CD4-positive, CD25-positive, alpha-beta regulatory T cell (primary cell): ENCODE measurements around the gene CYB561D1. TPM values are rescaled to one million over a fixed set of nuclear protein-coding genes. Genes with fewer than 3 reads are reported as not detected.

ENCODE experiments used
- ATAC-seq, 2 donors: fragments of 150-1000 bp; cut with Tn5 transposase; one replicate each; pipeline ENCODE4 v1.10.0; 2021; ENCODE audit warnings: low read depth in 2 of 2, moderate number of reproducible peaks in 2 of 2, moderate library complexity in 1 of 2
- DNase-seq, 3 donors: peaks; one replicate each; pipeline versions ENCODE4 v3.0.0 to v3.0.0-alpha.2; 2012 to 2022; ENCODE audit warnings: mixed read lengths in 1 of 3
- H3K27ac ChIP-seq: one replicate; pipeline ENCODE4 v1.7.0; 2013; ENCODE audit warnings: mild to moderate bottlenecking, low read length; ENCODE audit not compliant: insufficient read depth, poor library complexity, severe bottlenecking
- H3K27me3 ChIP-seq: one replicate; pipeline ENCODE4 v1.7.0; 2013; ENCODE audit warnings: low read length; ENCODE audit not compliant: control insufficient read depth, insufficient read depth
- H3K36me3 ChIP-seq: one replicate; pipeline ENCODE4 v1.7.0; 2013; ENCODE audit warnings: mild to moderate bottlenecking, low read length, moderate library complexity; ENCODE audit not compliant: control insufficient read depth, insufficient read depth
- H3K4me1 ChIP-seq: 2 replicates; pipeline ENCODE4 v1.7.0; 2013; ENCODE audit warnings: mild to moderate bottlenecking, low read length; ENCODE audit not compliant: insufficient read depth, control insufficient read depth, poor library complexity, severe bottlenecking
- H3K4me3 ChIP-seq: one replicate; pipeline ENCODE4 v1.7.0; 2013; ENCODE audit warnings: low read depth, mild to moderate bottlenecking, low read length, moderate library complexity
- H3K9me3 ChIP-seq, 2 experiments: 1 replicate in 1 of 2; 2 replicates in 1 of 2; pipeline ENCODE4 v1.7.0; 2013; ENCODE audit warnings: low read length in 2 of 2, mild to moderate bottlenecking in 1 of 2, moderate library complexity in 1 of 2; ENCODE audit not compliant: control insufficient read depth in 2 of 2
- H3K27ac Mint-ChIP-seq, 3 donors: one replicate each; pipeline ENCODE4 v1.8.0; 2020 to 2022; ENCODE audit warnings: mild to moderate bottlenecking in 3 of 3, mixed read lengths in 3 of 3, moderate library complexity in 2 of 3
- H3K27me3 Mint-ChIP-seq: one replicate; pipeline ENCODE4 v1.8.0; 2022; ENCODE audit warnings: mild to moderate bottlenecking, mixed read lengths
- H3K36me3 Mint-ChIP-seq: one replicate; pipeline ENCODE4 v1.8.0; 2020; ENCODE audit warnings: mixed read lengths
- H3K4me1 Mint-ChIP-seq, 4 donors: one replicate each; pipeline ENCODE4 v1.8.0; 2020 to 2022; ENCODE audit warnings: mixed read lengths in 4 of 4, mild to moderate bottlenecking in 1 of 4
- H3K4me3 Mint-ChIP-seq, 4 donors: one replicate each; pipeline ENCODE4 v1.8.0; 2020 to 2022; ENCODE audit warnings: mild to moderate bottlenecking in 4 of 4, mixed read lengths in 4 of 4, moderate library complexity in 3 of 4
- H3K9me3 Mint-ChIP-seq, 7 donors: one replicate each; pipeline ENCODE4 v1.8.0; 2020 to 2022; ENCODE audit warnings: mixed read lengths in 7 of 7, mild to moderate bottlenecking in 3 of 7, moderate library complexity in 2 of 7
- polyA plus RNA-seq, 4 donors: library from polyadenylated mRNA; unstranded; fragments of 300-500 nt; fragmentation: Illumina TruSeq; gene quantifications; one replicate each; pipeline ENCODE4 v1.2.3, GENCODE V29; 2021
- total RNA-seq: library from RNA; stranded (reverse); gene quantifications from one replicate; pipeline ENCODE4 v1.2.3, GENCODE V29; 2022

Gene CYB561D1
- total and polyA plus RNA-seq, 5 donors from 2014 or later = 11.5 to 30.7 (median 20.3) TPM

- no peak overlapping the region for H3K4me3 ChIP-seq
- ATAC-seq = no peak
- DNase-seq = no peak
- no peak overlapping the region for H3K27ac ChIP-seq
- peaks cover 0 to 2% (median 0%) of the 10 kb centered on the region in 7 donors for H3K9me3 Mint-ChIP-seq
- peaks cover 27% of the 10 kb centered on the region for H3K27me3 ChIP-seq
- H3K4me1 Mint-ChIP-seq = peaks cover 0 to 8% (median 4%) of the 10 kb centered on the region in 4 donors
- no peaks in the 10 kb centered on the region for H3K36me3 ChIP-seq
- no peaks in the 10 kb centered on the region for H3K4me1 ChIP-seq
- H3K9me3 ChIP-seq = no peaks in the 10 kb centered on the region
- H3K4me3 Mint-ChIP-seq = no peak overlapping the region
- H3K27me3 Mint-ChIP-seq = peaks cover 65% of the 10 kb centered on the region
- H3K27ac Mint-ChIP-seq = no peak overlapping the region
- H3K36me3 Mint-ChIP-seq = no peaks in the 10 kb centered on the region
Observed at GRCh38 chr1:109474697-109475096, 19.2 kb upstream of the CYB561D1 start.

DNA sequence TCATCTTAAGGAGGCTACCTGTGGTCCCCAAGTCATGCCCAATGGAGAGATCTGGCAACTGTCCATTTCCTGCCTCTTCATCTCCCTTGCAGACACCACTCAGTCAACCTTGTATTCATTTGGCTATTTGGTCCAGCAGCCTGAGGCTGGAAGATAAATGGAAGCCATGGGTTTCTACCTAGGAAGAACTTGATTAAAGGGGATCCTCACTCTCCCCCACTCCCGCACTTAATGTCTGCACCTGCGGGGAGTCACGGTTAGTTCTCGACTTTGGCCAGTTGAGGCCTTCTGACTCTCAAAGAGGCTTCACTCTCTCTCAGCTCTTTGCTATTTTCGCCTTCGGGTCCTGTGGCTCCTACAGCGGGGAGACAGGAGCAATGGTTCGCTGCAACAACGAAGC lies 18.6 kb upstream of the CYB561D1 start:
- H3K9me3 ChIP-seq = no peaks in the 10 kb centered on the region
- H3K27ac ChIP-seq = no peak overlapping the region
- no peak for ATAC-seq
- no peaks in the 10 kb centered on the region for H3K36me3 Mint-ChIP-seq
- no peaks in the 10 kb centered on the region for H3K4me1 ChIP-seq
- no peak overlapping the region for H3K4me3 Mint-ChIP-seq
- H3K4me3 ChIP-seq = no peak overlapping the region
- no peak for DNase-seq
- peaks cover 0 to 2% (median 0%) of the 10 kb centered on the region in 7 donors for H3K9me3 Mint-ChIP-seq
- no peaks in the 10 kb centered on the region for H3K36me3 ChIP-seq
- H3K27ac Mint-ChIP-seq = no peak overlapping the region
- H3K4me1 Mint-ChIP-seq = peaks cover 0 to 8% (median 4%) of the 10 kb centered on the region in 4 donors
- peaks cover 21% of the 10 kb centered on the region for H3K27me3 ChIP-seq
- H3K27me3 Mint-ChIP-seq = peaks cover 59% of the 10 kb centered on the region

- Mint-ChIP-seq H3K36me3 (no peaks in the 10 kb centered on the region), H3K4me1 (peaks cover 0 to 8% (median 4%) of the 10 kb centered on the region in 4 donors), H3K27me3 (peaks cover 47% of the 10 kb centered on the region), H3K27ac (no peak overlapping the region), H3K4me3 (no peak overlapping the region), H3K9me3 (peaks cover 0 to 2% (median 0%) of the 10 kb centered on the region in 7 donors)
- no peak for DNase-seq
- ATAC-seq = no peak
- Histone ChIP-seq H3K36me3 (no peaks in the 10 kb centered on the region), H3K27me3 (peaks cover 10% of the 10 kb centered on the region), H3K27ac (no peak overlapping the region), H3K4me1 (no peaks in the 10 kb centered on the region), H3K4me3 (no peak overlapping the region), H3K9me3 (no peaks in the 10 kb centered on the region)
Observed at GRCh38 chr1:109476825-109477224, 17.1 kb upstream of the CYB561D1 start.

- Histone ChIP-seq H3K27me3 (peaks cover 9% of the 10 kb centered on the region), H3K27ac (no peak overlapping the region), H3K4me3 (no peak overlapping the region), H3K36me3 (no peaks in the 10 kb centered on the region), H3K4me1 (peaks cover 1% of the 10 kb centered on the region), H3K9me3 (no peaks in the 10 kb centered on the region)
- no peak for DNase-seq
- H3K36me3 Mint-ChIP-seq = no peaks in the 10 kb centered on the region
- H3K27ac Mint-ChIP-seq = no peak overlapping the region
- no peak for ATAC-seq
- H3K4me3 Mint-ChIP-seq = no peak overlapping the region
- peaks cover 37% of the 10 kb centered on the region for H3K27me3 Mint-ChIP-seq
- H3K9me3 Mint-ChIP-seq = peaks cover 0 to 2% (median 0%) of the 10 kb centered on the region in 7 donors
- peaks cover 0 to 14% (median 11%) of the 10 kb centered on the region in 4 donors for H3K4me1 Mint-ChIP-seq
Observed at GRCh38 chr1:109477821-109478220, 16.1 kb upstream of the CYB561D1 start.

DNA sequence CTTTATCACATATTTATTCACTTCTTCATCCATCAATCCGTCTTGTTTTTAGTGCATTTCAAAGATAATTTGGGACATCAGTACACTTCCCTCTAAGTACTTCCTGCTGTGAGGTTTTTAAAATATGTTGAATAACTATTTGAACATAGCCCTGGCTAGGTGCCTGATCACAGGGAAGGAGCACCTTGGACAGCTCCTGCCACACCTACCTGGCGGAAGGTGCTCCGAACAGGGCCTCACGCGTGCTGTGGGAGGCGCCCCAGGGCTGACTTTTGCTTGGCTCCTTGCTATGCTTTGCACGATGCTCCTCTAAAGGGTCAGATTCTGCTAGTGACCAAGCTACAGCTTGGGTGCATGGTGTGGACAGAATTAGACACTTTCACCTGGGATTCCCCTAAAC lies 15.1 kb upstream of the CYB561D1 start:
- Mint-ChIP-seq H3K4me1 (peaks cover 0 to 23% (median 16%) of the 10 kb centered on the region in 4 donors), H3K9me3 (peaks cover 0 to 2% (median 0%) of the 10 kb centered on the region in 7 donors), H3K4me3 (peak overlapping the region in 1 of 4 donors; percentile 6), H3K27ac (no peak overlapping the region), H3K36me3 (no peaks in the 10 kb centered on the region), H3K27me3 (peaks cover 34% of the 10 kb centered on the region)
- ATAC-seq (no peak), DNase-seq (peak in 2 of 3 donors; percentile 40 to 54)
- Histone ChIP-seq H3K27me3 (peaks cover 8% of the 10 kb centered on the region), H3K36me3 (no peaks in the 10 kb centered on the region), H3K4me1 (peaks cover 9% of the 10 kb centered on the region), H3K9me3 (no peaks in the 10 kb centered on the region), H3K27ac (no peak overlapping the region), H3K4me3 (no peak overlapping the region)

GRCh38 chr1:109479311-109479710 lies 14.6 kb upstream of the CYB561D1 start:
- peaks cover 34% of the 10 kb centered on the region for H3K27me3 Mint-ChIP-seq
- no peaks in the 10 kb centered on the region for H3K36me3 ChIP-seq
- peaks cover 6% of the 10 kb centered on the region for H3K27me3 ChIP-seq
- ATAC-seq (no peak), DNase-seq (no peak)
- H3K4me1 ChIP-seq = peaks cover 10% of the 10 kb centered on the region
- peaks cover 0 to 2% (median 0%) of the 10 kb centered on the region in 7 donors for H3K9me3 Mint-ChIP-seq
- H3K27ac ChIP-seq = no peak overlapping the region
- H3K4me3 Mint-ChIP-seq = no peak overlapping the region
- H3K36me3 Mint-ChIP-seq = no peaks in the 10 kb centered on the region
- H3K4me1 Mint-ChIP-seq = peaks cover 0 to 26% (median 18%) of the 10 kb centered on the region in 4 donors
- no peak overlapping the region for H3K27ac Mint-ChIP-seq
- no peaks in the 10 kb centered on the region for H3K9me3 ChIP-seq
- H3K4me3 ChIP-seq = no peak overlapping the region

DNA sequence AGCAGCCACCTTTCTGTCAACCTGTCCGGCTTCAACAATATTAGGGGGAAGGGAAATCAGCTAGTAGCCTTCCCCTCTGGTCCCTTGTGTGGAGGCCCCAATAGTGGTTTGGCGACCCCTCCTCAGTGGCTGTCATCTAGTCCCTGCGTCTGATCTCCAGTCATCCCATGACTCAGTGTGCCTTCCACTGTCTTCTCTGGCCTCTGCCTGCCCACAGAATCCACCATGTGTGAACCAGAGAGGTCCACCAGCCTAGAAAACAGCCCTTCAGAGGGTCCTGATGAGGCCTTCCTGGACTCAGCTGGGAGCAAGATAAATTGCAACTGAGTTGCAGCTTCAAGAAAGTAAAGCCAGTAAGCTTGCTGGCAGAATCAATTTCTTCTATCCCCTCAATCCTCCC lies 14.0 kb upstream of the CYB561D1 start:
- Histone ChIP-seq H3K9me3 (no peaks in the 10 kb centered on the region), H3K27ac (no peak overlapping the region), H3K4me1 (peaks cover 16% of the 10 kb centered on the region), H3K4me3 (no peak overlapping the region), H3K27me3 (peaks cover 3% of the 10 kb centered on the region), H3K36me3 (no peaks in the 10 kb centered on the region)
- Mint-ChIP-seq H3K9me3 (peaks cover 0 to 2% (median 0%) of the 10 kb centered on the region in 7 donors), H3K36me3 (no peaks in the 10 kb centered on the region), H3K27me3 (peaks cover 33% of the 10 kb centered on the region), H3K4me1 (peaks cover 0 to 32% (median 21%) of the 10 kb centered on the region in 4 donors), H3K27ac (no peak overlapping the region), H3K4me3 (peak overlapping the region in 1 of 4 donors; percentile 63)
- ATAC-seq (no peak), DNase-seq (no peak)

- DNase-seq (no peak), ATAC-seq (no peak)
- H3K4me1 ChIP-seq = peaks cover 20% of the 10 kb centered on the region
- no peak overlapping the region for H3K27ac ChIP-seq
- H3K4me3 Mint-ChIP-seq = peak overlapping the region in 1 of 4 donors; percentile 89
- H3K36me3 ChIP-seq = no peaks in the 10 kb centered on the region
- H3K9me3 ChIP-seq = no peaks in the 10 kb centered on the region
- peaks cover 0 to 39% (median 28%) of the 10 kb centered on the region in 4 donors for H3K4me1 Mint-ChIP-seq
- no peaks in the 10 kb centered on the region for H3K9me3 Mint-ChIP-seq
- peaks cover 18% of the 10 kb centered on the region for H3K27me3 Mint-ChIP-seq
- H3K36me3 Mint-ChIP-seq = peaks cover 4% of the 10 kb centered on the region
- no peak overlapping the region for H3K4me3 ChIP-seq
- no peaks in the 10 kb centered on the region for H3K27me3 ChIP-seq
- no peak overlapping the region for H3K27ac Mint-ChIP-seq
Observed at GRCh38 chr1:109481646-109482045, 12.2 kb upstream of the CYB561D1 start.
